MM.1S (cell line): ENCODE results near the gene KCNJ1.

Source experiments
- EZH2 ChIP-seq: fragments of 300-600 bp; sonication (generic); optimal IDR thresholded peaks from 2 replicates; pipeline ENCODE3; 2017; ENCODE audit warnings: low read depth, mild to moderate bottlenecking, antibody characterized with exemption, low read length, mixed read lengths
- TF ChIP-seq, protein P1 (sequence below): fragments of 300-600 bp; sonication (generic); IDR thresholded peaks from 2 replicates; pipeline ENCODE4 v1.5.1; 2016; ENCODE audit warnings: antibody characterized with exemption, low read length, mixed read lengths

- TF ChIP-seq, protein P1, sequence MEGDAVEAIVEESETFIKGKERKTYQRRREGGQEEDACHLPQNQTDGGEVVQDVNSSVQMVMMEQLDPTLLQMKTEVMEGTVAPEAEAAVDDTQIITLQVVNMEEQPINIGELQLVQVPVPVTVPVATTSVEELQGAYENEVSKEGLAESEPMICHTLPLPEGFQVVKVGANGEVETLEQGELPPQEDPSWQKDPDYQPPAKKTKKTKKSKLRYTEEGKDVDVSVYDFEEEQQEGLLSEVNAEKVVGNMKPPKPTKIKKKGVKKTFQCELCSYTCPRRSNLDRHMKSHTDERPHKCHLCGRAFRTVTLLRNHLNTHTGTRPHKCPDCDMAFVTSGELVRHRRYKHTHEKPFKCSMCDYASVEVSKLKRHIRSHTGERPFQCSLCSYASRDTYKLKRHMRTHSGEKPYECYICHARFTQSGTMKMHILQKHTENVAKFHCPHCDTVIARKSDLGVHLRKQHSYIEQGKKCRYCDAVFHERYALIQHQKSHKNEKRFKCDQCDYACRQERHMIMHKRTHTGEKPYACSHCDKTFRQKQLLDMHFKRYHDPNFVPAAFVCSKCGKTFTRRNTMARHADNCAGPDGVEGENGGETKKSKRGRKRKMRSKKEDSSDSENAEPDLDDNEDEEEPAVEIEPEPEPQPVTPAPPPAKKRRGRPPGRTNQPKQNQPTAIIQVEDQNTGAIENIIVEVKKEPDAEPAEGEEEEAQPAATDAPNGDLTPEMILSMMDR = no peak
- no peak for TF ChIP-seq EZH2
Measured at GRCh38 chr11:128911239-128911638, 44.1 kb upstream of the KCNJ1 start.
